MM.1S (cell line): Measurements from ENCODE around the gene PARD3.

Experiments used
- CTCF ChIP-seq: fragments of 300-600 bp; sonication (generic); IDR thresholded peaks from 2 replicates; pipeline ENCODE4 v1.5.1; 2016; ENCODE audit warnings: antibody characterized with exemption, low read length, mixed read lengths
- EZH2 ChIP-seq: fragments of 300-600 bp; sonication (generic); optimal IDR thresholded peaks from 2 replicates; pipeline ENCODE3; 2017; ENCODE audit warnings: low read depth, mild to moderate bottlenecking, antibody characterized with exemption, low read length, mixed read lengths
- EZH2phosphoT487 ChIP-seq: fragments of 300-600 bp; sonication (generic); IDR thresholded peaks from 2 replicates; pipeline ENCODE4 v1.6.1; 2018; ENCODE audit warnings: antibody characterized with exemption, low read length

- TF ChIP-seq CTCF, result no peak
- TF ChIP-seq EZH2phosphoT487, result no peak
- TF ChIP-seq EZH2, result no peak
These were observed 654.5 kb downstream of the PARD3 start for GRCh38 chr10:34160595-34160994.
